PC-3 (cell line): ENCODE measurements around the gene INSL3.

Experiments used
- EZH2 ChIP-seq: fragments of 300-600 bp; sonication (generic); IDR thresholded peaks from one replicate; pipeline ENCODE4 v1.6.1; 2017; ENCODE audit warnings: antibody characterized with exemption, mild to moderate bottlenecking, low read length; ENCODE audit not compliant: unreplicated experiment
- TF ChIP-seq, protein P1 (sequence below): fragments of 300-600 bp; sonication (generic); conservative IDR thresholded peaks from 2 replicates; pipeline ENCODE4 v1.5.1; 2017; ENCODE audit warnings: antibody characterized with exemption, low read depth, mild to moderate bottlenecking, low read length

DNA sequence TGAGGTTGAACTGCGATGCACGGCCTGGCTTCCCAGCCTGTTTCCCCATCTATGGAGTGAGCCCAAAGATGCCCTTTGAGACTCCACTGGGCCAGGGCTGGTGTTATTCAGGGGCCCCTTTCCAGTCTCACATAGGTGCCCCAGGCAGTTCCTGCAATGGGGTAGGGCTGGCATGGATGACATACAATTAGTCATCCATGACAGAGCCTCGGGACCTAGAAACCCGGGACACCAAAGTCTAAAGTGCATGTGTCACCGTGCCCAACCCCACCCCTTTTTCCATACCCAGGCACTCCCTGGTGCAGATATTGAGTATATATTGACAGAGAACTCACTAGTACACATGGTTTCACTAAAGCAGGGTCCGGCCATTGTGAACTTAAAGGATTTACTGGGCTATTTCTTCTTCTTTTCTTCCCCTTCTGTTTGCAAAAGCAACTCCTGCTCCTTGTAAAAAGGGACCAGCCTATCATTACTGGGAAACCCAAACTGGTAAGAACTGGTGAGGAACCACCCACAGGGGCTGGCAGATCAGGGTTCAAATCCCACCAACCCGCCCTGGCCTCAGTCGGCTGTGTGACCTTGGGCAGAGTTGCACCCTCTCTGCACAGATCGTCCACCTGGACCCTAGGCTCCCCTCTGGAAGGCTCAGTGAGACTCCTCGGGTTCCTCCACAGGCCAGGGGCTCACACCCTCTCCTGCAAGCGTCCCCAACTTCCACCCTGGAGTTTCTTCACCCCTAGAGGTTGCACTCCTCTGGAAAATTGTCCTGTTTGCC lies 23.7 kb downstream of the INSL3 start:
- TF ChIP-seq EZH2 = no peak
- TF ChIP-seq, protein P1, sequence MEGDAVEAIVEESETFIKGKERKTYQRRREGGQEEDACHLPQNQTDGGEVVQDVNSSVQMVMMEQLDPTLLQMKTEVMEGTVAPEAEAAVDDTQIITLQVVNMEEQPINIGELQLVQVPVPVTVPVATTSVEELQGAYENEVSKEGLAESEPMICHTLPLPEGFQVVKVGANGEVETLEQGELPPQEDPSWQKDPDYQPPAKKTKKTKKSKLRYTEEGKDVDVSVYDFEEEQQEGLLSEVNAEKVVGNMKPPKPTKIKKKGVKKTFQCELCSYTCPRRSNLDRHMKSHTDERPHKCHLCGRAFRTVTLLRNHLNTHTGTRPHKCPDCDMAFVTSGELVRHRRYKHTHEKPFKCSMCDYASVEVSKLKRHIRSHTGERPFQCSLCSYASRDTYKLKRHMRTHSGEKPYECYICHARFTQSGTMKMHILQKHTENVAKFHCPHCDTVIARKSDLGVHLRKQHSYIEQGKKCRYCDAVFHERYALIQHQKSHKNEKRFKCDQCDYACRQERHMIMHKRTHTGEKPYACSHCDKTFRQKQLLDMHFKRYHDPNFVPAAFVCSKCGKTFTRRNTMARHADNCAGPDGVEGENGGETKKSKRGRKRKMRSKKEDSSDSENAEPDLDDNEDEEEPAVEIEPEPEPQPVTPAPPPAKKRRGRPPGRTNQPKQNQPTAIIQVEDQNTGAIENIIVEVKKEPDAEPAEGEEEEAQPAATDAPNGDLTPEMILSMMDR = no peak
